Esophagus squamous epithelium (tissue), 5 donors: ENCODE data around the gene MRPL27. TPM values are rescaled to one million over a fixed set of nuclear protein-coding genes. Genes with fewer than 3 reads are reported as not detected.
A peak's percentile ranks its signal among the peaks of the same experiment; 100 is the strongest.

Source experiments
- DNase-seq: peaks from one replicate; lab custom pipeline; 2025; lab: John Stamatoyannopoulos, UW
- H3K27ac ChIP-seq, 4 donors: fragments of 200-600 bp; sonication (generic); one replicate each; pipeline ENCODE4 v1.5.1; 2016 to 2019; ENCODE audit warnings: mild to moderate bottlenecking in 1 of 4
- H3K27me3 ChIP-seq, 4 donors: fragments of 200-600 bp; sonication (generic); 1 replicate in 3 of 4; 2 replicates in 1 of 4; pipeline versions ENCODE4 v1.5.1 to v1.6.0; 2017 to 2021; ENCODE audit warnings: antibody characterized with exemption in 1 of 4
- H3K36me3 ChIP-seq, 3 donors: fragments of 200-600 bp; sonication (generic); one replicate each; pipeline ENCODE4 v1.5.1; 2016 to 2019
- H3K4me1 ChIP-seq, 3 donors: fragments of 200-600 bp; sonication (generic); one replicate each; pipeline ENCODE4 v1.5.1; 2017 to 2019
- H3K4me3 ChIP-seq, 4 donors: fragments of 200-600 bp; sonication (generic); 1 replicate in 3 of 4; 2 replicates in 1 of 4; pipeline ENCODE4 v1.5.1; 2016 to 2019; ENCODE audit warnings: mild to moderate bottlenecking in 2 of 4, moderate library complexity in 1 of 4
- H3K9me3 ChIP-seq, 3 donors: fragments of 200-600 bp; sonication (generic); one replicate each; pipeline ENCODE4 v1.5.1; 2016 to 2019
- POLR2A ChIP-seq, 4 donors: fragments of 450-650 bp; IDR thresholded peaks; one replicate each; pipeline ENCODE4 v1.6.1; 2017; ENCODE audit warnings: antibody characterized with exemption in 4 of 4, mild to moderate bottlenecking in 4 of 4, moderate library complexity in 3 of 4
- WGBS, 2 donors: methylation state at CpG; one replicate each; pipeline ENCODE4 v1.1.5; 2018; 5-methylcytosine and 5-hydroxymethylcytosine counted together
- intact Hi-C: fragments of 100-400 bp; cut with DNase I; formaldehyde crosslinking; loops from one replicate; pipeline ENCODE4 v1.15.0; 2022
- total RNA-seq, 4 donors: library from RNA; depleted of rRNA; stranded (reverse); fragments of >200 nt; gene quantifications; one replicate each; pipeline ENCODE4 v1.1.0, GENCODE V29; 2016
- TF ChIP-seq, protein P1 (sequence below), 6 experiments: fragments of 450-650 bp in 4 of 6; fragments of 200-600 bp in 2 of 6; sonication (generic) in 2 of 6; IDR thresholded peaks; one replicate each; pipeline ENCODE4 v1.5.1; 2016 to 2019; ENCODE audit warnings: antibody characterized with exemption in 6 of 6, mild to moderate bottlenecking in 4 of 6, moderate library complexity in 4 of 6
- donor health status: DM: yes; HTN: yes; CAD: no.

MRPL27 gene
- total RNA-seq, 4 donors from 2014 or later, result 58.0 to 77.7 (median 74.5) TPM

DNA sequence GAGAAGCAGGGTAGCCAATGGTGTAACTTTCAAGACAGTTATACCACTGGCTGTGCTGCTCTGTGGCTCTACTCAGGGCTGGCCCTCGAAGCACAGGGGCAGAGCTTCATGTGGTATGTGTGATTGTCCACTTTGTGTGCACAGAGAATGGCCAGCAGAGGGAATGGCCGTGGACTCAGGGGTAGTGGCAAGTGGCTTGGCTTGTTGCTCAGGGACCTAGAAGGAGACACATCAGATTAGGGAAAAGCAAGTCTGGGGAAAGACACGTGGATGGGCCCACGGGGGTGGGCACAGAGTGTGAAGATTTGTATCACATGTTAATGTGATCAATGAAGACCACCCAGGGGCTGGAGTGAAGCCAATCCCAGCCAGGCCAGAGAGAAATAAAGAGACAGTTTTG, 47.1 kb downstream of the MRPL27 start:
- intact Hi-C loops, result no loop called here
- no peak overlapping the region for H3K4me3 ChIP-seq
- no peak for DNase-seq
- TF ChIP-seq, protein P1, sequence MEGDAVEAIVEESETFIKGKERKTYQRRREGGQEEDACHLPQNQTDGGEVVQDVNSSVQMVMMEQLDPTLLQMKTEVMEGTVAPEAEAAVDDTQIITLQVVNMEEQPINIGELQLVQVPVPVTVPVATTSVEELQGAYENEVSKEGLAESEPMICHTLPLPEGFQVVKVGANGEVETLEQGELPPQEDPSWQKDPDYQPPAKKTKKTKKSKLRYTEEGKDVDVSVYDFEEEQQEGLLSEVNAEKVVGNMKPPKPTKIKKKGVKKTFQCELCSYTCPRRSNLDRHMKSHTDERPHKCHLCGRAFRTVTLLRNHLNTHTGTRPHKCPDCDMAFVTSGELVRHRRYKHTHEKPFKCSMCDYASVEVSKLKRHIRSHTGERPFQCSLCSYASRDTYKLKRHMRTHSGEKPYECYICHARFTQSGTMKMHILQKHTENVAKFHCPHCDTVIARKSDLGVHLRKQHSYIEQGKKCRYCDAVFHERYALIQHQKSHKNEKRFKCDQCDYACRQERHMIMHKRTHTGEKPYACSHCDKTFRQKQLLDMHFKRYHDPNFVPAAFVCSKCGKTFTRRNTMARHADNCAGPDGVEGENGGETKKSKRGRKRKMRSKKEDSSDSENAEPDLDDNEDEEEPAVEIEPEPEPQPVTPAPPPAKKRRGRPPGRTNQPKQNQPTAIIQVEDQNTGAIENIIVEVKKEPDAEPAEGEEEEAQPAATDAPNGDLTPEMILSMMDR (IDR thresholded peaks at IDR 0.05), result no peak
- TF ChIP-seq POLR2A (IDR thresholded peaks at IDR 0.05), result no peak
- H3K27me3 ChIP-seq, result no peaks in the 10 kb centered on the region
- H3K27ac ChIP-seq, result no peak overlapping the region
- H3K36me3 ChIP-seq, result no peaks in the 10 kb centered on the region
- H3K9me3 ChIP-seq, result no peaks in the 10 kb centered on the region
- peaks cover 0 to 4% (median 0%) of the 10 kb centered on the region in 3 donors for H3K4me1 ChIP-seq
- WGBS, 2 donors, result 44 to 46% methylated on average over 3 to 4 of the region's 4 CpGs

DNA sequence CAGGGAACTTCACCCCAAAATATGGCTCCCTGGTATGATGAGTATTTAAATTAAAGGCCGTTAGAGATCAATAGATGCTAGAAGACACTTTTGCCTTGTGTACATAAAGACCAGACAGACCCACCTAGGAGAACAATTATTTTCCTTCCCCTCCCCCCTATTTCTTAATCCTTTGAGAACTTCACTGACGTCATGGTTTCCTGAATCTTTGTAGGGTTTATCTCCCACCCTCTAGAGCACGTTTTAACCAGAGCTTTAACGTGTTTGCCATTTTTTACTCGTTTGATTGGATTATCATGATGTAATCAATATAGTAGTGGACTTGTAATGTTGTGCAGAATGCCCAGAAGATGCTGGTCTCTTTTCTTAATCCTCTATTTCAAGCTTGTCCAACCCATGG, 49.9 kb downstream of the MRPL27 start:
- intact Hi-C loops, result no loop called here
- WGBS, 2 donors, result 63 to 75% methylated on average over 5 of the region's 5 CpGs
- DNase-seq, result no peak
- Histone ChIP-seq H3K4me1 (peaks cover 13 to 24% (median 13%) of the 10 kb centered on the region in 3 donors), H3K27ac (no peak overlapping the region), H3K27me3 (no peaks in the 10 kb centered on the region), H3K36me3 (no peaks in the 10 kb centered on the region), H3K9me3 (no peaks in the 10 kb centered on the region), H3K4me3 (no peak overlapping the region)
- TF ChIP-seq, protein P1 (IDR thresholded peaks at IDR 0.05), result no peak
- TF ChIP-seq POLR2A (IDR thresholded peaks at IDR 0.05), result no peak

DNA sequence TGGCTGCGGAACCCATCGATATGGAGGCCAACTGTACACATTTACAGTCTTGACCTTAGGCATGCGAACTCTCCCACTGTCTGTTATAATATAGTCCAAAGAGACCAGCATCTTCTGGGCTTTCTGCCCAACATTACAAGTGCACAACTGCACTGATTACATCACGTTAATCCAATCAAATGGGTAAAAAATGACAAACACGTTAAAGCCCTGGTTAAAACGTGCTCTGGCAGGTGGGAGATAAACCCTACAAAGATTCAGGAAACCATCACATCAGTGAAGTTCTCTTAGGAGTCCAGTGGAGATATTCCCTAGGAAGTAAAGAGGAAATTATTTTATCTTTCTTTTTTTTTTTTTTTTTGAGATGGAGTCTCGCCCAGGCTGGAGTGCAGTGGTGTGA, 50.7 kb downstream of the MRPL27 start:
- Histone ChIP-seq H3K4me3 (no peak overlapping the region), H3K36me3 (no peaks in the 10 kb centered on the region), H3K9me3 (no peaks in the 10 kb centered on the region), H3K4me1 (peaks cover 13 to 32% (median 20%) of the 10 kb centered on the region in 3 donors), H3K27ac (no peak overlapping the region), H3K27me3 (no peaks in the 10 kb centered on the region)
- WGBS, 2 donors, result 56 to 69% methylated on average over 6 to 7 of the region's 7 CpGs
- TF ChIP-seq POLR2A (IDR thresholded peaks at IDR 0.05), result no peak
- TF ChIP-seq, protein P1 (IDR thresholded peaks at IDR 0.05), result no peak
- no peak for DNase-seq
- intact Hi-C loops, result no loop called here

DNA sequence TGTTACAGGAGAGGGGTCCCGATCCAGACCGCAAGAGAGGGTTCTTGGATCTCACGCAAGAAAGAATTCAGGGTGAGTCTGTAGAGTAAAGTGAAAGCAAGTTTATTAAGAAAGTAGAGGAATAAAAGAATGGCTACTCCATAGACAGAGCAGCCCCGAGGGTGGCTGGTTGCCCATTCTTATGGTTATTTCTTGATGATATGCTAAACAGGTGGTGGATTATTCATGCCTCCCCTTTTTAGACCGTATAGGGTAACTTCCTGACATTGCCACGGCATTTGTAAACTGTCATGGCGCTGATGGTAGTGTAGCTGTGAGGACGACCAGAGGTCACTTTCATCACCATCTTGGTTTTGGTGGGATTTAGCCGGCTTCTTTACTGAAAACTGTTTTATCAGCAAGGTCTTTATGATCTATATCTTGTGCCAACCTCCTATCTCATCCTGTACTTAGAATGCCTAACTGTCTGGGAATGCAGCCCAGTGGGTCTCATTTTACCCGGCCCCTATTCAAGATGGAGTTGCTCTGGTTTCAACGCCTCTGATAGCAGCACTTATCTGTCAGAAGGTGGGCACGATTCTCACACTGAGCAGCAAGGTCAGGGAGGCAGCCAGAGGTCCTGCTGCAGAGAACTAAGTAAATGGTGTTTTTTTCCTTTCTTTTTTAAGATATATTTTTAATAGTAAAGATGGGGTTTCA, 53.5 kb downstream of the MRPL27 start:
- no peaks in the 10 kb centered on the region for H3K27me3 ChIP-seq
- H3K27ac ChIP-seq, result peak overlapping the region; percentile 46 to 65 (median 55)
- peaks cover 13 to 56% (median 30%) of the 10 kb centered on the region in 3 donors for H3K4me1 ChIP-seq
- 62 to 69% methylated on average over 12 of the region's 12 CpGs for WGBS, 2 donors
- no peaks in the 10 kb centered on the region for H3K36me3 ChIP-seq
- no peaks in the 10 kb centered on the region for H3K9me3 ChIP-seq
- TF ChIP-seq, protein P1 (IDR thresholded peaks at IDR 0.05), result no peak
- no peak for TF ChIP-seq POLR2A (IDR thresholded peaks at IDR 0.05)
- DNase-seq, result no peak
- H3K4me3 ChIP-seq, result no peak overlapping the region
- intact Hi-C loops, result no loop called here

DNA sequence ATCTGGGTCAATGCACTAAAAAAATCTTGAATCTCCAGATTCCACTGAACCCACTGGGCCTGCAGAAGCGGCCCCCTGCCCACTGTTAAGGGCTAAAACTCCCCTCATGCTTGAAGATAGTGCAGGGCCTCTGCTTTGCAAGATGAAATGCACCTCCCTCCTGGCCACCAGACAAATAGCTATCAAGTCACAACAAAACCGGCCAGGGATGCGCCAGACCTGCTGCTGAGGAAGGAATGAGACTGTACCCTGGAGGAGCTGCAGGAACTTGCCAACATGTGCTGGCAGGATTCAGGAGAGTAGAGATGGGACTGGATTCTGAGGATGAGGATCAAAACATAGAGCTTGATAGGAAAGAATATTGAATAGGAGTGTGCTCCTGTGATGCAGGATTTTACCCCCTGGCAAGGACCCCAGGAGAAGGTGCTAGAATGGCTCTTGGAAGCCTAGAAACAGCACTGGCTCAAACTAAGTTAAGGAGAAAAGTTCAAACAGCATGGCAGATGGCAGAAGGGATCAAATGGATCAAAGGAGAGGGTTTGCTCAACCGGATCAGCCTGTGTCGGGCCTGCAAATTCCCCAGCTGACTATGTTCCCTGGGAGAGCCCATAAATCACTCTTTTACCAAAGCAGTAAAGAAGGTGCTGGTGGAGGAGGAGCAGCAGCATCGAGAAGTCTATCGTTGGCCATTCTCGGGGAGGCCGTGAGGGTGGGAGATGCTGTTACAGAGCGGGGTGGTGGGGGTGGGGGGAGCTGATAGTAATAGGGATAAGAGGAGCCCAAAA, 54.3 kb downstream of the MRPL27 start:
- Histone ChIP-seq H3K9me3 (no peaks in the 10 kb centered on the region), H3K27ac (peak overlapping the region; percentile 46 to 65 (median 55)), H3K4me1 (peaks cover 13 to 58% (median 30%) of the 10 kb centered on the region in 3 donors), H3K27me3 (no peaks in the 10 kb centered on the region), H3K36me3 (no peaks in the 10 kb centered on the region), H3K4me3 (no peak overlapping the region)
- no peak for TF ChIP-seq POLR2A (IDR thresholded peaks at IDR 0.05)
- TF ChIP-seq, protein P1 (IDR thresholded peaks at IDR 0.05), result peak in 1 of 6 experiments; percentile 4
- no peak for DNase-seq
- 36 to 55% methylated on average over 7 to 10 of the region's 10 CpGs for WGBS, 2 donors
- intact Hi-C loops, result no loop called here
